Activated CD4-positive, alpha-beta T cell treated with anti-CD3 and anti-CD28 coated beads, Interleukin-2, amount 50 U/mL, for 16 hours (primary cell): Measurements from ENCODE around the gene ASTN2.
A peak's percentile ranks its signal among the peaks of the same experiment; 100 is the strongest.
"Not testable (repeated sequence)": the region's sequence is repeated elsewhere in the genome, so short reads cannot be mapped to it uniquely, and the experiment has no call there.

ENCODE experiments used
- DNase-seq: peaks from one replicate; pipeline ENCODE4 v3.0.0-alpha.2; 2020

Gene ASTN2

GRCh38 chr9:116941266-116941665 lies 473.6 kb downstream of the ASTN2 start:
- no peak for DNase-seq

GRCh38 chr9:116940614-116941215 lies 474.1 kb downstream of the ASTN2 start:
- DNase-seq, result no peak

- DNase-seq, result peak; percentile 15
Measured at GRCh38 chr9:116939614-116940013, 475.2 kb downstream of the ASTN2 start.

GRCh38 chr9:116939161-116939560 lies 475.7 kb downstream of the ASTN2 start:
- no peak for DNase-seq

GRCh38 chr9:116937361-116937760 lies 477.5 kb downstream of the ASTN2 start:
- no peak for DNase-seq

- DNase-seq, result no peak
Measured at GRCh38 chr9:116935149-116935897, 479.5 kb downstream of the ASTN2 start.

GRCh38 chr9:116934131-116934530 lies 480.7 kb downstream of the ASTN2 start:
- DNase-seq, result no peak

GRCh38 chr9:116933251-116933650 lies 481.6 kb downstream of the ASTN2 start:
- DNase-seq, result no peak

GRCh38 chr9:116929621-116930020 lies 485.2 kb downstream of the ASTN2 start:
- no peak for DNase-seq

GRCh38 chr9:116928884-116929283 lies 486.0 kb downstream of the ASTN2 start:
- no peak for DNase-seq

- no peak for DNase-seq
Measured at GRCh38 chr9:116928289-116928688, 486.6 kb downstream of the ASTN2 start.

GRCh38 chr9:116927726-116928125 lies 487.1 kb downstream of the ASTN2 start:
- DNase-seq, result no peak

GRCh38 chr9:116925121-116925520 lies 489.7 kb downstream of the ASTN2 start:
- no peak for DNase-seq

GRCh38 chr9:116924462-116925110 lies 490.3 kb downstream of the ASTN2 start:
- DNase-seq, result no peak

- DNase-seq, result not testable (repeated sequence)
Measured at GRCh38 chr9:116917895-116918508, 496.9 kb downstream of the ASTN2 start.

- DNase-seq, result no peak
Measured at GRCh38 chr9:116913536-116913935, 501.3 kb downstream of the ASTN2 start.

- no peak for DNase-seq
Measured at GRCh38 chr9:116910201-116910600, 504.7 kb downstream of the ASTN2 start.

- no peak for DNase-seq
Measured at GRCh38 chr9:116907989-116908388, 506.9 kb downstream of the ASTN2 start.

- no peak for DNase-seq
Measured at GRCh38 chr9:116905171-116905588, 509.7 kb downstream of the ASTN2 start.

GRCh38 chr9:116904165-116904564 lies 510.7 kb downstream of the ASTN2 start:
- DNase-seq, result no peak

- no peak for DNase-seq
Measured at GRCh38 chr9:116901260-116901659, 513.6 kb downstream of the ASTN2 start.

GRCh38 chr9:116900543-116900942 lies 514.3 kb downstream of the ASTN2 start:
- no peak for DNase-seq

- DNase-seq, result no peak
Measured at GRCh38 chr9:116900007-116900367, 514.9 kb downstream of the ASTN2 start.
